ENCODE results near the gene BCAS3.
"Not testable (repeated sequence)": the region's sequence is repeated elsewhere in the genome, so short reads cannot be mapped to it uniquely, and the experiment has no call there.

Gene BCAS3

DNA sequence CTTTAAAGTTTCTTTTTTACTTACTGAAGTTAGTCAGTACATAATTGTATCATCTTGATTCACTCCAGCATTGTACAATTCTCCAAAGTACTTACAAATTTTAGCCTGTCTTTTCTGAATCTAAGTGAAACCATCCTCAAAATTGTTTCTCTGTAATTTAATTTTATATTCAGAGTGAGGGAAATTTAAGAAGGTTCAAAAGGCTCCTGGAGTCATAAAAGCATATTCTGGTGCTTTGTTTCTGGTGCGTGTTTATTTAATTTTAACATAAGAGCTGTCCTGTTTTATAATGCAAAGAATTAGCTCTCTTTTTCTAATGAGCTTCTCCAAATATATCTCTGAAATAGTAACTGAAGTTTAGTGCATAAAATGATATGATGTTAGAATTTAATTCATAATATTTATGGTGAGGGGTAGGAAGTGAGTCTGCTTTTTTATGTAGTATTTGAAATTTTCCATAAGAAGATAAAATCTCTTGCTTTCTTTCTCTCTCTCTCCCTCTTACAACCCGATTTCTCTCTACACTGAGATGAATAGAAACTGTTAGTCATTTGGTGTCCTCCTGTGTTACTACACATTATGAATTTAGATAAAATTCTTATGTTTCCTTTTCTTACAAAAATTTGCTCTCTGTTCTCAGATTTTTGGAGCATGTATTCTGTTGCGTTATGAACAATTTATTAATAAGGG lies 339.8 kb downstream of the BCAS3 start:
- no peak for DNase-seq

DNA sequence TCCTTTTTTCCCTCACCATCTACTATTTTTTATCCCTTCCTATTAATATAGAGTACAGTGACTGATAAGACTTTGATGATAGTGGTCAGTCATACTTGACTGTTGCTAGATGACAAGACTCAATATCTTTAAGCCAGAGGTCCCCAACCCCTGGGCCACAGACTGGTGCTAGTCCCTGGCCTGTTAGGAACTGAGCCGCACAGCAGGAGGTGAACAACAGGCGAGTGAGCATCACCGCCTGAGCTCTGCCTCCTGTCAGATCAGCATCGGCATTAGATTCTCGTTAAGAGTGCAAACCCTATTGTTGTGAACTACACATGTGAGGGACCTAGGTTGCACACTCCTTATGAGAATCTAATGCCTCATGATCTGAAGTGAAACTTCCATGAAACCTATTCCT lies 341.3 kb downstream of the BCAS3 start:
- DNase-seq, result no peak

DNA sequence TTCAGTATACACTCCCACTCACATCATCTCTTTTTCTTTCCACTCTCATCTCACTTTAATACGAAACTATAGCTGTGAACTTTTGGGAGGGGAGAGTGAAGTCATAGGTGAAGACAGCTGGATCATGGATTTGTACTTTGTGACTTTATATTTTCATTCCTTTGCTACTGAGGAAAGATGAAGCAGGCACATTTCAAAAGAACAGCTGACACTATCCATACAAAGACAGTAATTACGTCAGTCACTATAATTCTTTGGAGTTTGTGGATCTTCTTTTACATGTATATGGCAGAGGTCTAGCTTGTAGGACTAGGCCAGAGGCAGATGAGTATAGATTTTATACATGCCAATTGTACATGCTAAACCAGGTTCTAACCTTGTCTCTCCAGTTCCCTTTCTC lies 346.3 kb downstream of the BCAS3 start:
- DNase-seq, result no peak

DNA sequence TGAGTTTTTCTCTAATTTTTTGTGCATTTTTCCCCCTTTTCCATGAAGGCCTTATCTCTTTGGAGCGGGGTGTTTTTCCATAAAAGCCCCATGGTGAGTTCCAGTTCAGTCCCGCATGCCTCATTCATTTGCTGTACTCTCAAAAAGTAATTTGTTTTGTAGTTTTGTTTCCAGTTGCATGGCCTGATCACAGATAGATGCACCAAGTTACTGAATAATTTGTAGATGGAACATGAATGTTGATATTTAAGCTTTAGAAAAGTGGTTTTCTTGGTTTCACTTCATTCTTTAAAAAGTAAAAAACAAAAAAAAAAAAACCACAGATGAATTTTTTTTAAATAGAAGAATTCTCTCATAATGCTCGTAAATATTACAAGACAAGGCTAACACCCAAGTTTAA lies 349.2 kb downstream of the BCAS3 start:
- DNase-seq, result no peak

DNA sequence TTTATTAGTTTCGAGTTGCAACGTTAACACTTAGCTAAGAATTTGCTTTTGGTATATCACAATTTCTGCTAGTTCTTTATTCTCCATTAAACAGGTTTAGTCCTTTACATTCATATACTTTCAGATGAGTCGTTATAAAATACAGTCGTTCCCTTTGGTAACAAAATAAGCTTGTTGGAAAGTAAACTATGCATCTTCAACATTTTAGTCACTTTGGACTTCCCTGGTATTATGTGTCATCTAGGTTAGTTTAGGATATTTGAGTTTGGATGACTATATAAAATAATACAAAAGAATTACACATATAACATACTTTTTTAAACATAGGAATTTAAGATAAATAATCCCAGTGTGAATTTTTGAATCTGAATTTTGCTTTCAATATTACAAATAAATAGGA lies 351.5 kb downstream of the BCAS3 start:
- no peak for DNase-seq

DNA sequence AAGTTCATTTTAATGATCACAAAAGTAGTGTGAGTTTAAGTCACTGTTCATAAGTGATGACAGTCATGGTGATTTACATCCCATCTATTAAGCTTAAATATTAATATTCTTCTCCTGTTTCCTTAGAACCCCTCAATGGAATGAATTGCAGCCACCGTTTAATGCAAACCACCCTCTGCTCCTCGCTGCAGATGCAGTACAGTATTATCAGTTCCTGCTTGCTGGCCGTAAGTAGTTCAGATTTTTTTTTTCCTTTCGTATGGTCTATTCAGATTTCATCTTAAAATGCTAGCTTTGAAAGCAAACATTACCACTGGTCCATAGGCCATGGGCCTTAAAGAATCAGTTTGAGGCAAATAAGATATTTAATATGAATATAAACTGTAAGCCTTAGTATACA lies 363.0 kb downstream of the BCAS3 start:
- DNase-seq, result no peak

DNA sequence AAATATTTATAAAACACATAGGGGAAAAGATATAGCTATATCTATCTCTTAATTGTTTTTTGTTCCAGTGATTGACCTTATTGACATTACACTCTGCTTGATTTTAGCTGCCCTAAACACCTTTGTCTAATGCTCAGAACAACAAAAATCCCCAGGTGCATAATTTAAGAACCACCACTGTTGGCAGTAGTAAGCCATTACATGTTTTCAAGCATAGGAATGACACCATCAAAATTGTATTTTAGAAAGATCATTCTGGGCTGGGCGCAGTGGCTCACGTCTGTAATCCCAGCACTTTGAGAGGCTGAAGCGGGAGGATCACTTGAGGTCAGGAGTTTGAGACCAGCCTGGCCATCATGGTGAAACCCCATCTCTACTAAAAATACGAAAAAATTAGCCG lies 364.7 kb downstream of the BCAS3 start:
- DNase-seq, result not testable (repeated sequence)

DNA sequence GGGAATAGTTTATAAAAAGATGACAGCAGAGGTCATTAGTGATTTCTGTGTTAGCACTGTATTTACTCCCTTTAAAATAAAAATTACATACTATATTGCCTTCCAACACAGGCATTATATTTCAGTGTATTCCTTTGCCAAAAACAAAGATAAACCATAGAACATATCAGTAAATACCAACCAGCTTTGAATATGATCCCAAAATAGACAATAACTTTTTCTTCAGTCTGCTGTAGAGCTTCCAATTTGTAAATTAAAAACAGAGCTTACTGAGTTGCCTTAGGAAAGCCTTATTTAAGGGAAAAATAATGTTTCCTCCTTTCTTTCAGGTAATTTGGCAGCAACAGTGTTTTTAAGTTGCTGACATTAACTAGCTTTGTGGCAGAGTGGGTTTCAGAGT lies 369.9 kb downstream of the BCAS3 start:
- DNase-seq, result no peak

DNA sequence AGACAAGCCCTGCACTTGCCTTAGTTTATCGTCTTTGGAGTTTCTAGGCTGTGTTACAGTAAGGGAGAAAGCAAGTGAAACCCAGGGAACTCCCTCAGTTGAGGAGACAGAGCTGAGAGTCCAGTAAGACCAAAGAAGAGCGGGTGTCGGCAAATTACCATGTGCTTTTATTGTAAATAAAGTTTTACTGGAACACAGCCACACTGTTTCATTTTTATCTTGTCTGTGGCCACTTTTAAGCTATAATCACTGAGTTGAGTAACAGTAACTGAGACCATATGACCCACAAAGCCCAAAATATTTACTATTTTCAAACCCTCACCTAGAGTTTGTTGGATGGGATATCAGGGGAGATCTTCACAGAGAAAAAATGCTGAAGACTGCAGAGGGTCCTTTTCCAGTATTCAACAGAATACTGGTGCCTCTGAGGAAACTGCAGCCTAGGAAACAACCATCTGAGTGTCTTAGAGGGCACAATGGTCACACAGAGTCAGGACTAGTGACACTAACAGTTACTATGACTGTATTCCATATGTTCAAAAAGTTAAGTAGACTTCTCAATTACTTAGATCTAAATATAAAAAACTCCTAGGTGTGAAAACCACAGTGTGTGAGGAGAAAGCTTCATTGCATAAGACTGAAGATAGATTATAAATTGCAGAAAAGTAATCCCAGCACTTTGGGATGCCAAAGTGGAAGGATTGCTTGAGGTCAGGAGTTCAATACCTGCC lies 370.9 kb downstream of the BCAS3 start:
- no peak for DNase-seq

DNA sequence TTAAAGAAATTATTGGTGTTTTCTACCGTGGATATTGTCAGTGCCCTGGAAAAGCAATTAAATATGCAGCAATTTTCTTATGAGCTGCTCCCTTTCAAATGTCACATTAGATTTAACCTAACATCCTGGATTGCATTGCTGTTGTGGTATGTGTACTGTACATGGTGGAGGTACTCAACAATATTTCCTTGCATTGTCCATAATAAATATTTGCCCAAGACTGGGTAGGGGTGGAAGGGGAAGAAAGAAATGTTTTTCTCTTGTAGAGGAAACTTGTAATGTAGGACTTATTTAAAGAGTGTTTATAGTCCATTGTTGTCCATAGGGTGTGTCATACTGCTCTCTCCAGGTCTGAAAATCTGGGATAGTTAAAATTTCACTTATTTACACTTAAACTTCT lies 375.8 kb downstream of the BCAS3 start:
- no peak for DNase-seq

DNA sequence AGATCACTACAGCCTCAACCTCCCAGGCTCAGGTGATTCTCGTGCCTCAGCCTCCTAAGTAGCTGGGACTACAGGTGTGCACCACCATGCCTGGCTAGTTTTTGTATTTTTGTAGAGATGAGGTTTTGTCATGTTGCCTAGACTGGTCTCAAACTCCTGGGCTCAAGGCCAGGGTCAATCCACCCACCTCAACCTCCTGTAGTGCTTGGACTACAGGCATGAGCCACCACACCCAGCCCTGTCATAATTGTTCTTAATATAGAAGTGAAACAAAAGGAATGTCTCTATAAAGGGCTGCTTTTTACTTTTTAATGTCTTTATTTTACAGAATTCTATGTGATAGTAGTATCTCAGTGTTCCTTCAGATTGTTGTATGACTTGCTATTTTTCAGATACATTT lies 376.8 kb downstream of the BCAS3 start:
- no peak for DNase-seq

DNA sequence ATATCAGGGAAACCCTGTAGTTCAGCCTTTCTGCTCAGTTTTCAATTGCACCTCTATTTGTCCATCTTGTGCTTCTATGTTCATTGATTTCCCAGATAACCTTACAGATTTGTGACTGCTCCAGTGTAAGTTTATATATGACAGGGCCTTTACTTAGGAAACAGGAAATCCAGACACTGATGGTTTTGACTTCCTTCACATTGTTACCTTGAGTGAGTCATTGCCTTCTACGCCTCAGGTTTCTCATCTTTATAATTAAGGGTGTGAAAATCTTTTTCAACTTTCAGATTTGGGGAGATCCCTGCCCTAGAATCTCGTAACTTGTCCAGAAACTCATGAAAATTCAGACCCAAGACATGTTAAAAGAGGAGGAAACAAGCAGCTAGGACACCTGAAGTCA lies 379.6 kb downstream of the BCAS3 start:
- no peak for DNase-seq

DNA sequence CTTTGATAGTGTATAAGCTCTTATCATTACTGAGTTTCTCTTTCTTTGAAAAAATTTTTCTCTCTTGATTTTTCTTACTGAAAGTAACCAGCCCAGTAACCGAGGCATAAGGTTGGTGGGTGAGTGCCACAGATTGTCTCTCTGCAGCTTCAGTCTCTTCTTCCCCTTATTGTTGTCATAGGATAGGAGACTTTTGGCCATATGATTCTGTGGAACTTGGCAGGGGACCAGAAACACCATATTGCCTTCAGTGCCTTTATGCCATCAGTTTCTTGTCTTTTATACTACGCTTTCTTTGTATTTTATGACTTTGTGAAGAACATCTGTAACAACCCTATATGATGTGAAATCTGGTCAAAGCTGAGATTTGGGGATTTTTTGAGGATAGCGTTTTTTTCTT lies 380.4 kb downstream of the BCAS3 start:
- DNase-seq, result no peak

DNA sequence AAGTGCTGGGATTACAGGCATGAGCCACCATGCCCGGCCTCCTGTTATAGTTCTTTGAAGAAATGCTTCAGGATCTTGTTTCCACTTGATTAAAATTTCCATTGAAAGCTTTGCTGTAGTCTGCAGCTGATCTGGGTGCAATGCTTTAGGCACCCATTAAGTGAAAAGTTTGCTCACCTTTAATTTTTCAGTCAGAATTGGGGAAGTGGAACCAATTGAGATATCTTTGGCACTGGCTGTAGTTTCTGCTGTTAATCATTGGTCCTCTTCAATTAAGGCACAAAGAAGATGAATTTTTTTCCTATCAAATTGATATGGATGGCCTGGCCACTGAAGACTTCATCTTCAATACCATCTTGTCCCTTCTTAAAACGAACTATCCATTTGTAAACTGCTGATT lies 385.9 kb downstream of the BCAS3 start:
- no peak for DNase-seq

DNA sequence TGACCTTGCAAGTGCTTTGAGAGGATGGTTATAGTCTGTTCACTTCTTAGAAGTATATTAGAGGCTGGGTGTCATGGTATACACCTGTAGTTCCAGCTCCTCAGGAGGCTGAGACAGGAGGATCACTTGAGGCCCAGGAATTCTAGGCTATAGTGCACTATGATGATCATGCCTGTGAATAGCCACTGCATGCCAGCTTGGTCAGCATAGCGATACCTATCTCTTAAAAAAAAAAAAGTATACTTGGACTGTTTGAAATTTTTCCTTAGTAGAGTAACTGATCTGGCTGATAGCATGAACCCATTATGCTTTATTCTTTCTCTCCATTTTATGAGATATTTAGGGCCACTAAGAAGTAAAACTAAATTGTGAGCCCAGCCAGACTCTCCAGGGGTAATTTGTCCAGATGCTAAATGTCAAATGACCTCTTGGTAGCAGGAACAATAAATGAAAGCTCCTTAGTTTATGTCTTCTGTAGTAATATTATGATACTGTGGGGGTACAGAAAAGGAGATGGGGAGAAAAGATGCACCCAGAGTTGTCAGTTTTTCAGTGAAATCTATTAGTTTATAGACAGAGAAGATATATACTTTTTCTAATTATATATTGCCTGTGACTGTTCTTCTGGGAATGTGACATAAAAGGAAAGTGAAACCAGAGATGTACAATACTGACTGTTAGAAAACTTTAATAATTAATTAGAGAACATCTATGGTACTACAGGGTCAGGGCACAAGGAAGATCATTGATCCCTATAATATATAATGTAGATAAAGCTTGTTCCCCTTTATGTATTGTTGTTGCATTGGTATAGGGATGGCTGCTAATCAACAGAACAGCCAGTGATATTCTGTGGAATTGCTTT lies 386.7 kb downstream of the BCAS3 start:
- DNase-seq, result no peak

DNA sequence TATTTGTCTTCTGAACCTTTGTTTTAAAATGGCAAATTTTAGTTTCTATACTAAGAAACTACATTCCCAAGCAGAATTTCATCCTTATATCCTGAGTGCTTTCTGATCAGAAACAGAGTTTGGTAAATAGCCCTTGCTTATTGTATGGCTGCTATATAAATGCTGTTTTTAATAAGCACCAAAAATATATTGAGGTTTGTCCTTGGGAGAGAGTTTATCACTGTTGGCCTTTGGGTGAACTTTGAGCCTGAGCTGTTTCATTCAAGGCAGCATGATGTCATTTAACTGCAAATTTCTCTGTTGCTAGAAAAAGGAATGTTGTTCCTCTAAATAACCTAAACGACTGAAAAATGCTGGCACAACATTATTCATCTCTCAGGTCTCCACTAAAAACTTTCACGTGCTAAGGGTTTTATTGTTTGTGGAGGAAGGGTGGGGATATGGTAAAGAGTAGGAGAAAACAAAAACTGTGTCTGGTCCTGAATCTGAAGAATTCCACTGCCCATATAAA lies 387.7 kb downstream of the BCAS3 start:
- no peak for DNase-seq

DNA sequence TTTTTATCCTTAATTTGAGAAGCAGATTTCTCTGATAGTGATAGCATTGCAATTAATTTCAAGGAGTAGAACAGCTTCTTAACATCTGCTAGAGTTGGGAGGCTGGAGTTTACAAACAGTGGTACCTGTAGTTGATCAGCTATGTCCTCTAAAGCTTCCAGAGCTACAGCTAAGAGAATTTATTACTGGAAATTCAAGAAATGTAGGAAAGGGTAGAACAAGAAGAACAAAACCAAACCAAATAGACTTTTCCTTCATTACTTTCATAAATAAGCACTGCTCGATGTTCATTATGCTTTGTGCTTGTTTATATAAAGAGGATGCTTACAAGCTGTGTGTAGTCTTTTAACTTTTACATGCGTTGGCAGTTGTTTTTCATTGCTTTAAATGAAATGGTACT lies 388.4 kb downstream of the BCAS3 start:
- DNase-seq, result no peak

DNA sequence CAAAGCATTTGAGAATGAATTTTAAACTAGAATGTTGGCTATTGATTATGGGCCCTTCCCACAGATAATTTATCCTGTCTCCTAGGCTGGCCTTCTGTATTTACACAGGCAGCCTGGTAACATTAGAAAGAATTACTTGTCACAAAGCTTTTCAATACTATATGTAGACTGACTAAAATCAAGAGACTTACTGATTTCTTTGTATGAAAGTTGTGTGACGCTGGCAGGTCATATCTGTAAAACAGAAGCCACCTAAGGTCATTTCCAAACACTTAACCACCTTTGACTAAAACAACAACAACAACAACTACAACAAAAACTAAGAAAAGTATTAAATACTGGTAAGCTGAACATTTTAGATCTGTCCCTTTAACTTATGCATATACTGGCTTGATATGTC lies 393.0 kb downstream of the BCAS3 start:
- no peak for DNase-seq

DNA sequence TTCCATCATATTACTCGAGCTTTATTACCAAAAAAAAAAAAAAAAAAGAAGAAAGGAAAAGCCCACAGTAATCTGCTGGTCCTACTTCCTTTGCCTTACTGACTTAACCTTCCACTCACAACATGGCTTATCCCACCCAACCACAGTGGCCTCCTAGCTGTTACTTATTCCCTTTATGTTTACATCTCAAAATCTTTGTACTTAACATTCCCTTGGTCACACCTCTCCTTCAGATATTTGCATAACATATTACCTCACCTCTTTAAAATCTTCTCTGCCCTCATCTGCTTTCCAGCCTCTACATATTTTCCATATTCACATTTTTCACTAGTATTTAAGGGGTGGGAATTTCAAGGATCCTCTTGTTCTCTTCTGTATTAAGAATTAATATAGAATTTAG lies 395.0 kb downstream of the BCAS3 start:
- no peak for DNase-seq

DNA sequence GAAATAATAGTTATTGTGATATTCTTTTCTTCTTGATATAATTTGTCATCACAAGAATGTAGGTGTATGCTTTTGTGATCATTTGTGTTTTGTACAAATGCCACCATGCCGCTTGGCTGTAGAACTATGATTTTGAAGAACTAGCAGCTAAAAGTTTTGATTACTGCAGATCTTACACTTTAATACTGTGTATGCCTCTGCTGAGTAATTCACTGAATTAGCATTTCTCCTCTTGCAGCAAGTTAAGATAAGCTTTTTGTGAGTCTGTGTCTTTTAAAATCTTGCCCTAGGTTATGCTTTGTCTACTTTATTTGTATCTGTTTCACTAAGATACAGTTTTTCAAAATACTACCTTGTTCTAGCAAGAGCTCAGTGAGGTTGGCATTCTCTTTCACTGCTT lies 395.5 kb downstream of the BCAS3 start:
- no peak for DNase-seq

DNA sequence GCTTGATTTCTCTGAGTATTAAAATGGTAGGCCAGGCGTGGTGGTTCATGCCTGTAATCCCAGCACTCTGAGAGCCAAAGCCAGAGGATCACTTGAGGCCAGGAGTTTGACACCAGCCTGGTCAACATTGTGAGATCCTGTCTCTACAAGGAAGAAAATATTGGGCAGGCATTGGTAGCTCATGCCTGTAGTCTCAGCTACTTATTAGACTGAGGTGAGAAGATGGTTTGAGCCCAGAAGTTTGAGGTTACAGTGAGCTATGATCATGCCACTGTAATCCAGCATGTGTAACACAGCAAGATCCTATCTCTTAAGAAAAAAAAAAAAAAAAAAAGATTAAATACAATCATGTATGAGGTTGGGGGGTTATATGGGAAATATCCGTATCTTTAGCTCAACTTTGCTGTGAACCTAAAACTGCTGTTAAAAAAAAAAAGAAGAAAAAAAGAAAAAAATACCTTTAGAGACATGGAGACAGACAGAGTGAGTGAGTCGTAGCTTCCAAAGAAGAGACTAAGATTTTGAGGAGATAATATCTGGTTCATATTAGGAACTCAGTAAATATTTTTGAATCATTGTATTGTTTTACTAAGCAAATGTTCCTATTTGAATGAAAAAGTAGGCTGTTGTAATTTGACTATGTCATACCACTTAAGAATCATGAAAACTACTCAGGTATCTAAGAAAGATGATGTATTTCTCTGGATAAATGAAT lies 396.3 kb downstream of the BCAS3 start:
- DNase-seq, result no peak

DNA sequence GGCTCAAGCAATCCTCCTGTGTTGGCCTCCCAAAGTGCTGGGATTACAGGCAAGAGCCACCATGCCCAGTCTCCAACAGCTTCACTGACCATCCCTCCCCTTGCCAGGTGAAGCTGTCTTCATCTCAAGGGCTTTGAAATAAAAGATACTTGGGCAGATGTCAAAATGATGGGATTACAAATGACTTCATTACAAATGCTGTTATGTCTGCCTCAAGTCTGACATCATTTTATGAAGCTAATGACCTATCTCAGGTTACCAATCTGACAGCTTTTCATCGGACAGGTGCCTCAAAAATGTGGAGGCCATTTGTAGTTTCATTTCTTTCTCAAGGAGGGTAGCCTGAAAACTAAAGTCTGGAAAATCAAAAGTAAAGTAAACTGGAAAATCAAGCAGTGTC lies 398.3 kb downstream of the BCAS3 start:
- DNase-seq, result no peak

DNA sequence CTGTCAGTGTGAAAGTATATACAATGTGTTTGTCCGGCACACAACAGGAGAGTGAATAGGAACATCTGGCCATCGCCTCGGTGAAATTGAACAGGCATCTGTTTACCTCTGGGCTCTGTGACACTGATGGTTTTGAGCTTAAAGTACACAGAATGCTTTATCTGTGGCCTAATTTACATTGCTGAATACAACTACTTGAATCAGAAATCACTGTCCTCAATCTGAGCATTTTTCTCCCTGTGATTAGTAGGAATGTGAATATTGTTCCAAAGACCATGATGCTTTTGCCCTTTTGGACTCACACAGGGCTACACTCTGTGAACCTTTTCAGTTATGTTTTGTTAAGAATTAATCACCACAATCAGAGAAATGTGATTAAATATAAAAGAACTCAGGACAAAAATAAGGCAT lies 399.0 kb downstream of the BCAS3 start:
- DNase-seq, result no peak

Measured in NCI-H345 (cell line).